Vagina (tissue), 2 donors: ENCODE data around the gene LHX1.

Experiments used
- POLR2A ChIP-seq, 2 donors: fragments of 450-650 bp; IDR thresholded peaks; one replicate each; pipeline ENCODE4 v1.6.1; 2017; ENCODE audit warnings: antibody characterized with exemption in 2 of 2, mild to moderate bottlenecking in 2 of 2, moderate library complexity in 2 of 2
- POLR2AphosphoS5 ChIP-seq, 2 donors: sonication (generic); formaldehyde crosslinking; IDR thresholded peaks; one replicate each; pipeline ENCODE4 v1.9.0; 2017; ENCODE audit warnings: antibody characterized with exemption in 2 of 2, mild to moderate bottlenecking in 2 of 2, low read depth in 1 of 2; ENCODE audit not compliant: insufficient read depth in 1 of 2
- TF ChIP-seq, protein P1 (sequence below), 3 experiments: fragments of 450-650 bp in 2 of 3; fragments of 200-600 bp in 1 of 3; sonication (generic) in 1 of 3; IDR thresholded peaks; one replicate each; pipeline ENCODE4 v1.5.1; 2017 to 2019; ENCODE audit warnings: antibody characterized with exemption in 3 of 3, mild to moderate bottlenecking in 2 of 3, moderate library complexity in 2 of 3

DNA sequence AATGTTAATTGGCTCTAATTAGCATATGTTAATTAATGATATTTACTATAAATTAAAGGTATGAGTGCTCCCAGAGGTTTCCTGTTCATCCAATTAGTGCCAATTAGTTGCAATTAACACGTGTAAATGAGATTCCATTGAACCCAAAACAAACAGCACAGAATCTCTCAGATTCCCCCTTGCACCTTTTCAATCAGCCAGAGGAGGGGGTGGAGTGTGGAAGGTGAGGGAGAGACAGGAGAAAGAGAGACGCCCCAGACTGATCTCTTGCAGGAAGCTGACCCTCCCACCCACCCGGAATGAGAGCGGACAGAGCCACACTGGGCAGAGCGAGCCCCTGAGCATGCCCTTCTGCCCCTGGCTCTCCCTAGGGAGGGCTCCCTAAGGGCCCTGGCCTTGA, 24.1 kb upstream of the LHX1 start:
- TF ChIP-seq, protein P1, sequence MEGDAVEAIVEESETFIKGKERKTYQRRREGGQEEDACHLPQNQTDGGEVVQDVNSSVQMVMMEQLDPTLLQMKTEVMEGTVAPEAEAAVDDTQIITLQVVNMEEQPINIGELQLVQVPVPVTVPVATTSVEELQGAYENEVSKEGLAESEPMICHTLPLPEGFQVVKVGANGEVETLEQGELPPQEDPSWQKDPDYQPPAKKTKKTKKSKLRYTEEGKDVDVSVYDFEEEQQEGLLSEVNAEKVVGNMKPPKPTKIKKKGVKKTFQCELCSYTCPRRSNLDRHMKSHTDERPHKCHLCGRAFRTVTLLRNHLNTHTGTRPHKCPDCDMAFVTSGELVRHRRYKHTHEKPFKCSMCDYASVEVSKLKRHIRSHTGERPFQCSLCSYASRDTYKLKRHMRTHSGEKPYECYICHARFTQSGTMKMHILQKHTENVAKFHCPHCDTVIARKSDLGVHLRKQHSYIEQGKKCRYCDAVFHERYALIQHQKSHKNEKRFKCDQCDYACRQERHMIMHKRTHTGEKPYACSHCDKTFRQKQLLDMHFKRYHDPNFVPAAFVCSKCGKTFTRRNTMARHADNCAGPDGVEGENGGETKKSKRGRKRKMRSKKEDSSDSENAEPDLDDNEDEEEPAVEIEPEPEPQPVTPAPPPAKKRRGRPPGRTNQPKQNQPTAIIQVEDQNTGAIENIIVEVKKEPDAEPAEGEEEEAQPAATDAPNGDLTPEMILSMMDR (IDR thresholded peaks at IDR 0.05) = no peak
- no peak for TF ChIP-seq POLR2A (IDR thresholded peaks at IDR 0.05)
- no peak for TF ChIP-seq POLR2AphosphoS5 (IDR thresholded peaks at IDR 0.05; ENCODE audit: insufficient read depth in 1 of 2, low read depth in 1 of 2)
